NB4 (cell line): ENCODE results near the gene SMC3.
A peak's percentile ranks its signal among the peaks of the same experiment; 100 is the strongest.

ENCODE experiments used
- DNase-seq: peaks from one replicate; pipeline ENCODE4 v3.0.0; 2010; ENCODE audit warnings: low read depth
- H3K4me3 ChIP-seq: one replicate; pipeline ENCODE4 v1.5.1; 2011; ENCODE audit warnings: mild to moderate bottlenecking, low read depth, low read length, moderate library complexity
- CTCF ChIP-seq: IDR thresholded peaks from one replicate; pipeline ENCODE4 v1.5.1; 2012; ENCODE audit warnings: low read depth, low read length
- MAX ChIP-seq: IDR thresholded peaks from 2 replicates; pipeline ENCODE4 v1.6.1; 2011; ENCODE audit warnings: low read depth, low read length
- MYC ChIP-seq: IDR thresholded peaks from 2 replicates; pipeline ENCODE4 v1.6.1; 2011; ENCODE audit warnings: low read depth, low read length
- POLR2A ChIP-seq: IDR thresholded peaks from 2 replicates; pipeline ENCODE4 v1.6.1; 2011; ENCODE audit warnings: mild to moderate bottlenecking; ENCODE audit not compliant: insufficient read length; ENCODE audit errors: extremely low read depth

SMC3 gene

GRCh38 chr10:110544958-110545537 lies 22.4 kb upstream of the SMC3 start:
- TF ChIP-seq CTCF (no peak), POLR2A (no peak), MAX (no peak), MYC (no peak)
- H3K4me3 ChIP-seq, result no peak overlapping the region
- peak; percentile 27 for DNase-seq

- no peak for DNase-seq
- no peak for TF ChIP-seq POLR2A
- no peak for TF ChIP-seq MAX
- TF ChIP-seq CTCF, result no peak
- TF ChIP-seq MYC, result no peak
- H3K4me3 ChIP-seq, result no peak overlapping the region
These were observed 21.4 kb upstream of the SMC3 start for GRCh38 chr10:110546077-110546476.

GRCh38 chr10:110546499-110547110 lies 20.9 kb upstream of the SMC3 start:
- DNase-seq, result no peak
- H3K4me3 ChIP-seq, result no peak overlapping the region
- TF ChIP-seq CTCF (no peak), MAX (no peak), POLR2A (no peak), MYC (no peak)

DNA sequence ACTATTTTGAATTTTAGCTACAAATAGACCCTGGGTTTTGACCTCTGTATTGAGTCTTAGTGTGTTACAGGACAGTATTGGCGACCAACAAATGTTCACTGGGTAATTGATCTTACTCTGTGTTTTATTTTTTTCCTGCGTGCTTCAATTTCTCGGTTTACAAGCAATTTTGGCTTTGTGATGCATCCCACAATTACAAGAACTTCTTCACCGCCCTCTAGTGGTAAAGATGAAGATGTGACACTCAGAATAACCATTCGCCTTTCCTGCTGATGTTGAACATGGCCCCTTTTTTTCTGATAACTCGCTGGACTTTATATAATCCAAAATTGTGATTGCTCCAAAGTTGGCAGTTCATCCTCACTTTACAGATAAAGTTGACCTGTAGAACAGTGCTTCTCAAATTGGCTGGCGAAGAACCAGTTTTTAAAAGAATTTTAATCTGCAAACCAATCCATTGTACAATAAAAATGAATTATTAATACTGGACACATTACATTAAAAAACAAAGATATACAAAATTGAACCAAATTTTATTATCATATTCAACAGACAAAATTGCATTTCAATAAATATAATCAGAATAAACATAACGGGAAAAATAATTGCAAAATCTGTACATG lies 20.2 kb upstream of the SMC3 start:
- TF ChIP-seq CTCF (peak; percentile 87), MYC (no peak)
- DNase-seq, result peak; percentile 73
- H3K4me3 ChIP-seq, result no peak overlapping the region

DNA sequence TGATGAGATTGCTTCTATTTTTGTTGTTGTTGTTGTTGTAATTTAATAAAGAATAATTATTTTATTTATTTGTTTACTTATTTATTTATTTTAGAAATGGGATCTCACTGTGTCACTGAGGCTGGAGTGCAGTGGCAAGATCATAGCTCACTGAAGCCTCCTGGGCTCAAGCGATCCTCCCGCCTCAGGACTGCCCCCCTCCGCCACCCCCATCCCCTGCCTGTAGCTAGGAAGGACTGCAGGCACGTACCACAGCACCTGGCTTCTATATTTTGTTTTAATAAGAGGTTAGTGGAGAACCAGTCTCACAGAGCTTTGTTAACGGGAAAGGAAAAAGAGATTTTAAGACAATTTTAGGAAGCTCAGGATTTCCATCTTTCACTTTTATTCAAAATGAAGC lies 19.5 kb upstream of the SMC3 start:
- TF ChIP-seq POLR2A, result no peak
- DNase-seq, result no peak
- no peak overlapping the region for H3K4me3 ChIP-seq

DNA sequence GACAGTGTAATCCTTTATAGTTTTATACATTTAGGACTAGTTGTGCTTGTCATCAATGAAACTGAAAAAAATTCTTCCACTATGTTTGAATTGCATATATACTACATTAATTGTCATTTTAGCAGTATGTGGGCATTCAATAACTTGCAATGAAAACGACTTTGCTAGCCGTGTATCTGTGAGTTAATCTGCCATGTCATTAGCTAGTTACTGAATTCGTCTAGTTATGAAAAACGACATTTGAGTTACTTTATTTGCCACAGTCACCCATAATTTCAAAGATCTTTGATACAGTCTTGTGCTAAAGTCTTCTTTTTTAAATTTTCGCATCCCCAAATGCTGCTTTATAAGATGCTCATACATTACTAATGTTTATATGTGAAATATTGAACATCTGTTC lies 18.3 kb upstream of the SMC3 start:
- DNase-seq, result no peak
- no peak overlapping the region for H3K4me3 ChIP-seq
- TF ChIP-seq CTCF (no peak), MAX (no peak), POLR2A (no peak), MYC (no peak)
